NCI-H2196 (cell line): ENCODE results near the gene INAFM1.
"Not testable (repeated sequence)": the region's sequence is repeated elsewhere in the genome, so short reads cannot be mapped to it uniquely, and the experiment has no call there.

Experiments
- DNase-seq: peaks from one replicate; lab custom pipeline; 2025; ENCODE audit not compliant: unreplicated experiment; lab: John Stamatoyannopoulos, UW

The INAFM1 gene

DNA sequence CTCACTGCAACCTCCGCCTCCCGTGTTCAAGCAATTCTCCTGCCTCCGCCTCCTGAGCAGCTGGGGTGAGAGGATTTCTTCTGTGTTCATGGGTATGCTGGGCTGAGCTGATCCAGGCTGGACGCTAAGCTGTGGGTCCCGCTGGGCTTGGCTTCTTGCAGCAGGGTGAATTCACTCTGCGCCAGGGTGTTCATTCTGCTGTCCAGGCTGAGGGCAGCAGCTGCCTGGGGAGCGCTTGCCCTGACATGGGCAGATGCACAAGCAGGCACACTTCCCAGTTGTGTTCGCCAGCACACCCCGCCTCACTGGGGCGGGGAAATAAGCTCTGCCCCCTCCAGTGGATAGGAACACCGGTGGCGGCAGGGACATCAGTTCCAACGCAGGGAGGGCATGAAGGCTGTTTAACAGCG is 7.3 kb upstream of the INAFM1 start:
- peak; percentile 53 for DNase-seq

DNA sequence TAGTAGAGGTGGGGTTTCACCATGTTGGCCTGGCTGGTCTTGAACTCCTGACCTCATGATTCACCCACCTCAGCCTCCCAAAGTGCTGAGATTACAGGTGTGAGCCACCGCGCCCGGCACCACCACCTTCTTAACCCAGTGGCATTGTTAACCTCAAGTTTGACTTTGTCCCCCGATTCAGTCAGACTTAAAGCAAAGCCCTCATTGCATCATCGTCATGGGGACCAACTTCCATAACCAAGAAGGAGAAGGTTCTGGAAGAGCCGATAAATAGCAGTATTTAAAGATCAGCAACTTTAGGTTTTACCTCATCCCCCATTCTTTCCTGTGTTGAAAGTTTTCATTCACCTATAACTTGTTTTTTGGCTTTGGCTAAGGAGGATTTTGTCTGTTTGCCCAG is 6.7 kb upstream of the INAFM1 start:
- no peak for DNase-seq

DNA sequence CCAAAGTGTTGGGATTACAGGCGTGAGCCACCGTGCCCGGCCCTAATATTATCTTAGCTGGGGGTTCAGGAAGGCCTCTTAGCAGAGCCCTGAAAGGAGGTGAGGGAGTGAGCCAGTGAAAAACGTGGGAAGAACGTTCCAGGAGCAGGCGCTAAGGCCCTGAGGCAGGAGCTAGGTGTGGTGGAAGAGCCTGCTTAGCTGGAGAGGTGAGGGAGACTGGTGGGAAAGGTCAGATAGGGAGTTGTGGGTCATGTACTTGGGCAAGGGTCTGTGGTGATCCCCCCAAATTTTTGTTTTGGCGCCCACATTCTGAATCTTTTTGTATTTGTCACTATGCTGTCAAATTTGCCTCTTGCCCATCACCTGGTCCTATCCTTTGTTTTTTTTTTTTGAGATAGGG is 5.1 kb upstream of the INAFM1 start:
- DNase-seq, result no peak

DNA sequence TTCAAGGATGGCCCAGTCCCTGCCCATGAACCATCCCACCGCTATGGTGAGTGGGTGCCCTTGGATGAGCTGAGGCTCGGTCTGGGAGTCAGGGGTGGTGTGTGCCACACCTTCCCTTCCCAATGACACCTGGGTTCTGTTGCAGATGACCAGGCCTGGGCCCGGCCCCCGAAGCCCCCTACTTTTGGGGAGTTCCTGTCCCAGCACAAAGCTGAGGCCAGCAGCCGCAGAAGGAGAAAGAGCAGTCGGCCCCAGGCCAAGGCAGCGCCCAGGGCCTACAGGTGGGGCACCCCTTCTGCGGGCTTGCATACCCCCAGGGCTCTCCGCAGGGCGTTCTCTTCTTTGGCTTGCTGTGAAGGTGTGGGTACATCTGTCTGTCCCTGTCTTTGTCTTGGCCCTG is 4.3 kb upstream of the INAFM1 start:
- no peak for DNase-seq

DNA sequence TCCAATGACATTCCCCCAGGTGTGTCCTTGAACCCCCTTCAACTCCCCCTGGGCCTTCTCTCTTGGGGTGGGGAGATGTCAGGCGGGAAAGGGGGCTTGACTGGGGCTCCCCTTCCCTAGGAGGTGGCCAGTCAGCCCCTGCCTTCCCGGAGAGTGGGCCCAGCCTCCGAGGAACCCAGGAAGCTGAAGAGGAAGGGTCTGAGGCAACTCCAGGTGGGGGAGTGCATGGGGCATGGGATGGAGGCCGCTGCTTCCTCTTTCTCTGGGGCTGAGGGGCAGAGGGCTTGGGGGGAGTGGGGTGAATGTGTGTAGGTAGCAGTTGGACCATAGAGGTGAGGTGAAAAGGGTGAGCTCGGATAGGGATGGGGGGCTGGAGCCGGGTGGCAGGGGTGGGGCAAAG is 2.7 kb upstream of the INAFM1 start:
- no peak for DNase-seq

DNA sequence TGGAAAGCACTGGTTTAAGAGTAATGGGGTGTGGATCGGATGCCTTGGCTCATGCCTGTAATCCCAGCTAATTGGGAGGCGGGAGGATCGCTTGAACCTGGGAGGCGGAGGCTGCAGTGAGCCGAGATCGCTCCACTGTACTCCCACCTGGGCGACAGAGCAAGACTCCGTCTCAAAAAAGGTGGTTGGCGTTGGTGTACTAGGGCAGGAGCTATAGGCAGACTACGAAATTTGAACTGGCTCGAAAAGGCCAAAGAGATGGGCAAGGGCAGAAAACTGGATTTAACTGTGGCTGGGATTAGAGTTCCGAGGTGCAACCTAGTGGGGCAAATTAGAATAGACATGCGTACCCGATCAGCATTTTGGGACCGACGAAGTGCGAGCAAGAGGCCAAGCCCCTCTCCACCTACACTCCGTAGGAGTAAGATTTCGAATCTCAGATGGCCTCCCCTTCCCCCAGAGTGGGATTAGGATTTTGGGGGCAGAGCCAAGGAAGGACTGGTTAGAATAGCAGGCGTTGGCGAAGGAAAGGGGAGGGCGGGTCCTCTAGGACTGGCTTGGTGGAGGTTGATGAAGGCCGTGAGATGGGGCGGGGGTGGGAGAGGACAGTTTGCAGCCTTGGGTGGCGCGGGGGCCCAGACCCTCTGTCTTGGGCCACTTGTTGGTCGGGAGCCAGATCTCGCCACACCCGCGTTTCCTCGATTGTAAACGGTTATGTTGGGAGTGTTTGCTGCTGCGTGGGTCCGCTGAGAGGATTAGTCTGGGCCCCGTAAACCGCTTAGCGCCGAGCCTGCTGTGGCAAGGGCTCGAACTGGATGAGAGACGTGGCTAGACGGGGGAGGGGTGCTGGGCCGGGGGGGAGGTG is 2.0 kb upstream of the INAFM1 start:
- no peak for DNase-seq

DNA sequence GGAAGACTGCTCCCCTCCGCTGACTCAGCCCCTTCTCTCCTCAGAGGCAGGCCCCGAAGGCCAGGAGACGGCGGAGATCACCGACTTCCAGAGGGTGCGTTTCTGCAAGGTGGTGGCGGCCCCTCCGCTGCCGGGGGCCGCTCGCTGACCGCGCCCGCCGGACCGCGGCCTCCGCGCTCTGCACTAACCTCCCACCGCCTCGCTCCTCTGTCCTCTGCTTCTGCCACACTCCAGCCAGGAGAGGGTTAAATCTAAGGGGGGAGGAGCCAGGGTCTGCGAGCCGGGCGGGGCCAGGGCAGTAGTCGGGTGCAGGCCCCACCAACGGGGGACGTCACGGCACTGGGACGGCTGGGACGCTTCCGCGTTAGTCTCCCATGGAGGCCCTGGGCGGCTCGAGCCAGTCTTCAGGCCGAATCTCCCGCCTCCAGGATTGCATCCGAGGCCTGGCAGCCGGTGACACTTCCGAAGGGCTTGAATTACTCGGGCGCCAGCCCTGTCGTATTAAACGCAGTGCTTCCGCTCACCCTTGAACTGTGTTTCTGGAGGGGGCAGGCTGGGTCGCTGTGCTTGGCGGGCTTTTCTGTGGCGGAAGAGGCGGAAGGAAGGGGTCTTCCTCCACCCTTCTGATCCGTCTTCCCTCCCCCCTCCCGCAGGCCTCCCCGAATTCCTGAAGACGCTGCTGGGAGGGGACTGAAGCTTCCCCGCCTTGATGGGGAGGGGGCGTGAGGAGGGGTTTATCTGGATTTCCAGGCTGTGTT is 1.2 kb upstream of the INAFM1 start:
- DNase-seq, result peak; percentile 93

DNA sequence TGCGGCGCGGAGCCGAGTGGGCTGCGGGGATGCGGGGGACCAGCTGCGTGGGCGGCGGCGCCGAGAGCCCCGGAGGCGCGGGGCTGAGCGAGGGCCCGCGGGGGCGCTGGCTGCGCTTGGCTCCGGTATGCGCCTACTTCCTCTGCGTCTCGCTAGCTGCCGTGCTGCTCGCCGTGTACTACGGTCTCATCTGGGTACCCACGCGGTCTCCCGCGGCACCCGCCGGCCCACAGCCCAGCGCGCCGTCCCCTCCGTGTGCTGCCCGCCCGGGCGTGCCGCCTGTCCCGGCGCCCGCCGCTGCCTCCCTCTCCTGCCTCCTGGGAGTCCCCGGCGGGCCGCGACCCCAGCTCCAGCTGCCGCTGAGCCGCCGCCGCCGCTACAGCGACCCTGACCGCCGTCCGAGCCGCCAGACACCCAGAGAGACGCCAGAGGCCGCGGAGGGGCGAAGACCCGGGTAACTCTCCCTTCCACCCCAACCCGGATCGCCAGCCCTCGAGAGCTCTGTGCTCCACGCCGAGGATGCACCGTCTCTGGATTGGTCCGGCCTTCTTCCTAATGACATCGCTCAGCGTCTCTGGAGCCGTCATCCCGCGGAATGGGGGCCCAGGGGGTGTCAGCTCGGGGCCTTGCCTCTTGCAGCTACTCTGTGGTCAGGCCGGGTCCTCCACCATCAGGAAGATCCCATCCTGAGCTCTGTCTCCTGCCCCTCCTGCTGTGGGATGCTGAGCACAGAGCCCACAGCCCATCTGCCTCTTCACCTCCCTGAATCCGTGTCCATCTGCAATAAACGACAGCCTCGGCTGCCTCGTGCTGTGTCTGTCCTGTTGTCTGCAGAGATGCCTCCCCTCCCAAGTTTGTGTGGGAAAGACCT is 441 bp downstream of the INAFM1 start:
- no peak for DNase-seq

DNA sequence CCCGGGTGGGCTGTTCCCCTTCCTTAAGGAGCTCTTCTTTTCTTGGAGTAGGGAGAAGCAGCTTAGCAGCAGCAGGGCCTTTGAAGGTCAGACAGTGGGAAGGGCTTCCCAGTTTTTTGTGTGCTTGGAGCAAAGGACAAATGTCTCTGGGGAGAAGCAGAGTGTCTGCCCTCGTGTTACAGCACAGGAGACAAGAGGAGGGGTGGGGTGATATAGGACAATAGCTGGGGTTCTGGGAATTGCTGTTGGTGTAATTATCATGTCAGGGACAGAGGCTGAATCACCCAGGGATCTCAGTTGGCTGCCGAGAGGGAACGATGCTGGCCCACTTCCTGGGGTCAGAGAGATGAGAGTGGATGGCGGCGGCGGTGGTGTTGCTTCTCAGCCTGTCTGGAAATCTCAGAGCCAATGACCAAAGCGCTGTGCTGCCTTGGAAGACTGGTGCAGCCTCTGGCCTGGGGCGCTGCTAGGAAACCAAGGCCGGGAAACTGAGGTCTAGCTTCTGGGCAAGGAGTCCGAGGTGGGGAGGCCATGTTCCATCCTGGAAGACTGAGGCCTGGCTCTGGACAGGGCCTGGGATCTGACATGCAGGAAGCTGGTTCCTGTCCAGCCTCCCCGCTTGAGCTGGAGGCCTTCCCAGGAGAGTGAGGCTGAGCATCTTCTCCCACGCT is 1.2 kb downstream of the INAFM1 start:
- DNase-seq, result no peak

DNA sequence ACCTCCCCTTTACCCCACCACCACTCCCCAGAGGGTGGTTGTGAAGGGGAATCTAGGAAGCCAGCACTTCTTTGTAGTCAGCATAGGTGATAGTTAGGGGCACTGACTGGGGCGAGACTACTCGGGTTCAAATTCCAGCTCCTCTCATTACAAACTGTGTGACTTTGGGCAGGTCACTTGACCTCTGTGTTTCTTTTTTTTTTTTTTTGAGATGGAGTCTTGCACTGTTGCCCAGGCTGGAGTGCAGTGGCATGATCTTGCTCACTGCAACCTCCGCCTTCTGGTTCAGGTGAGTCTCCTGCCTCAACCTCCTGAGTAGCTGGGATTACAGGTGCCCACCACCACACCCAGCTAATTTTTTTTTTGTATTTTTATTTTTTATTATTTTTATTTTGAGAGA is 1.8 kb downstream of the INAFM1 start:
- DNase-seq, result not testable (repeated sequence)

DNA sequence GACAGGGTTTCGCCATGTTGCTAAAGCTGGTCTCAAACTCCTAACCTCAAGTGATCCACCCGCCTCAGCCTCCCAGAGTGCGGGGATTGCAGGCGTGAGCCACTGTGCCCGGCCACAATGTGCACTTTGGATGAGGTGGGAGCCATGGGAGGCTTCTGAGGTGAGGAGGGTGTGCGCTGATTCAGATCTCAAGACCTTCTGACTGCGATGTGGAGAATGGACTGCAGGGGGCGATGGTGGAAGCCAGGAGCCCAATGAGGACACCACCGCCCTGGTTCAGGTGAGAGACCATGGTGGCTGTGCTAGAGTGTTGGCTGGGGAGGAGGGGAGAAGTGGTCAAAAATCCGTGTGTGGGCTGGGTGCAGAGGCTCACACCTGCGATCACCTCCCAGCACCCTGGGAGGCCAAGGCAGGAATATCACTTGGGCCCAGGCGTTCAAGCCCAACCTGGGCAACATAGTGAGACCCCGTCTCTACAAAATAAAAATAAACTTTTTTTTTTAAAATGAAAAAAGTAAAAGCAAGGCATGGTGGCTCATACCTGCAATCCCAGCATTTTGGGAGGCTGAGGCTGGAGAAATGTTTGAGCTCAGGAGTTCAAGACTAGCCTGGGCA is 5.6 kb downstream of the INAFM1 start:
- DNase-seq, result peak; percentile 33

DNA sequence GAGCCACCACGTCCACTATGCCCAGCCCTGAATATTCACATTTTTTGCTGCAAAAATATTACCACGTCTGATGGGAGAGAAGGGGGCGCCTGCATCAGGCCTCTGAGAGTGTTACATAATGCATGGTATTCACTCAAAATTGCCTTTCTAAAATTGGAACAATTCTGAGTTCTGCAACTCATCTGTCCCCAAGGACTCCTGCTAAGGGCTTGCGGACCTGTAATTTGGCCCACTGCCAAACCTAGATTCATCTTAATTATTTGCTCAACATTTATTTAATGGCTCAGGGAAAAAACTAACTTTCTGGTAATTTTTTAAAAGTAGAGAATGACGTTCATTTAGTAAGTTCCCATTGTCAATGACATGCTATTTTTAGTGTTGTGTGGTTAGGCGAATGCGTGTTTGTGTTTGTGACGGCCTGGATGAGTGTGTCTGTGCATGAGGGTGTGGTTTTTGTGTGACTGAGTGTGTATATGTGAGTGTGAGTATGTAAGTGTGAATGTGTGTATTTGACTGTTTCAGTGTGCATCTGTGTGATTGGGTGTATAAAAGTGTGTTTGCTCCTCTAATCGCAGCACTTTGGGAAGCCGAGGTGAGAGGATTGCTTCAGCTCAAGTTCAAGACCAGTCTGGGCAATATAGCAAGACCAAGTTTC is 8.8 kb downstream of the INAFM1 start:
- no peak for DNase-seq

DNA sequence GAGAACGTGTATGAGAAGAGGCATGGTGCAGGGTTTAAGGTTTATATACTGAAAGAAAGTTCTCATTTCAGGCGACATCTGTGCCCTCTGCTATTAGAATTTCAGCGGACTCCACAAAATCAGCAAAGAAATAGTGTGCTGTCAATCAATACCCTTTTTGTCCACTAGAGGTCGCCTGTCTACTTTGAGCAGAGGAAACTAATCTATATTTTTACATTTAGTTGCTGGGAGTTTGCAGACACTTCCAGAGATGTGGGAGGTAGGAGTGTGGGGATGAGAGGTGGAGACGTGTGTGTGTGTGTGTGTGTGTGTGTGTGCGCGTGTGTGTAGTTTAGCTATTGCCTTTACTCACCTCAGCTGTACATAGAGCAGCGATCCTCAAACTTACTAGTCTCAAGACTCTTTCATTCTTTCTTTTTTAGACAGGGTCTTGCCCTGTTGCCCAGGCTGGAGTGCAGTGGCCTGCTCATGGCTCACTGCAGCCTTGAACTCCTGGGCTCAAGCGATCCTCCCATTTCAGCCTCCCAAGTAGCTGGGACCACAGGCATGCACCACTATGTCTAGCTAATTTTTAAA is 9.7 kb downstream of the INAFM1 start:
- peak; percentile 74 for DNase-seq

DNA sequence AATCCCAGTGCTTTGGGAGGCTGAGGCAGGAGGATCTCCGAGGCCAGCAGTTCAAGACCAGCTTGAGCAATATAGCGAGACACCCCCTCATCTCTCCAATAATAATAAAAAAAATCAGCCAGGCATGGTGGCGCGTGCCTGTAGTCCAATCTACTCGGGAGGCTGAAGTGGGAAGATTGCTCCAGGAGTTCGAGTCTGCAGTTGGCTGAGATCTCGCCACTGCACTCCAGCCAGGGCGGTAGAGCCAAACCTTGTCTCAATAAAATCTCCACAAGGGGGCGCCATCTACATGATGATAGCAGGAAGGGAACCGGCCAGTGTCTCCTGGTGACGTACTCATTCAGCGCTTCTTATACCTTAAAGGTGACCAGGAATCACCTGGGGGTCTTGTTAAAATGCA is 21.4 kb downstream of the INAFM1 start:
- peak; percentile 93 for DNase-seq

DNA sequence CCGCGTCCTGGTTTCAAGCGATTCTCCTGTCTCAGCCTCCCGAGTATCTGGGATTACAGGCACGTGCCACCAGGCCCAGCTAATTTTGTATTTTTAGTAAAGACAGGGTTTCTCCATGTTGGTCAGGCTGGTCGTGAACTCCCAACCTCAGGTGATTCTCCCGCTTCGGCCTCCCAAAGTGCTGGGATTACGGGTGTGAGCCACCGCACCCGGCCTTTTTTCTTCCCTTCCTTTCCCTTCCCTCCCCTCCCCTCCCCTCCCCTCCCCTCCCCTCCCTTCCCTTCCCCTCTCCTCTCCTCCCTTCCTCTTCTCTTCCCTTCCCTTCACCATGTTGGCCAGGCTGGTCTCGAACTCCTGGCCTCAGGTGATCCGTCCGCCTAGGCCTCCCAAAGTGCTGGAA is 26.2 kb downstream of the INAFM1 start:
- not testable (repeated sequence) for DNase-seq

DNA sequence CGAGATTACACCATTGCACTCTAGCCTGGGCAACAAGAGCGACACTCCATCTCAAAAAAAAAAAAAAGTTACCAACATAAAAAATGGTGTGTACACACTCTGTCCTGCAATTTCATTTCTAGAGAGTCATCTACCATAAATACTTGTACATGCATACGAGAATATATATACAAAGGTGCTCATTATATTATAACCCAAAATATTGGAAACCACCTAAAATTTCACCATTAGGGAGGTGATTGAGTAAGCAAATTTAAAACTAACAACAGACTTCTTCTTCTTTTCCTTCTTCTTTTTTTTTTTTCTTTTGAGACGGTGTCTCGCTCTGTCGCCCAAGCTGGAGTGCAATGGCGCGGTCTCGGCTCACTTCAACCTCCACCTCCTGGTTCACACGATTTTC is 27.6 kb downstream of the INAFM1 start:
- DNase-seq, result no peak

DNA sequence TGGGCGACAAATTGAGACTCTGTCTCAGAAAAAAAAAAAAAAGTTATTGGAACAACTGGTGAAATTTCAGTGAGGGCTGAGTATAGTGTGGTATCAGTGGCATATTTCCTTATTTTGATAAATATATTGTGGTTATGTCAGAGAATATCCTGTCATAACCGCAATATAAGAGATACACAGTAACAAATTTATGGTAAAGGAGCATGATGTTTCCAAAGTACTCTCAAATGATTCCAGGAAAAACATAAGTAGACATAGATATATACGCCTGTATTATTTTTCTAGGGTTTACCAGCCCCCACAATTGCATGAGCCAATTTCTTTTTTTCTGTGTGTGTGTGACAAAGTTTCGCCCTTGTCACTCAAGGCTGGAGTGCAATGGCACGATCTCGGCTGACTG is 29.3 kb downstream of the INAFM1 start:
- no peak for DNase-seq

DNA sequence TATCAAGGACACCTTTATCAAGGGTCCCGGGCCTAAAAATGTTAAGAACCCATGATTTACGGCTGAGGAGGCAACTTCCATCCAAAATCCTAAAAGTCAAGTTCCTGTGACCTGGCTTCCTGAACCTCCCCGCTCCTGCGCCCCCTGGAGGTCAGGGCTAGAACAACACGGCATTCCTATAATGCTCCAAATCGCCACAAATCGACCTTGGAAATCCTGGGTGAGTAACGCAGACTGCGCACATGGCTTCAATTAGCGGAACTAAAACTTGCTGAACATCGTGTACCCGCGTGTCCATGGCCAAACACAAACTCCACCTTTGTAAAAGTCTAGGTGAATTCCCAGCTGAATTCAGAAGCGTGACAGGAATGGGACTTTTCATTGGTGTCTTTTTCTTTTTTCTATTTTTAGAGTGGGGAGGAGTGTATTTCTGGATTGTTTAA is 30.6 kb downstream of the INAFM1 start:
- peak; percentile 70 for DNase-seq

DNA sequence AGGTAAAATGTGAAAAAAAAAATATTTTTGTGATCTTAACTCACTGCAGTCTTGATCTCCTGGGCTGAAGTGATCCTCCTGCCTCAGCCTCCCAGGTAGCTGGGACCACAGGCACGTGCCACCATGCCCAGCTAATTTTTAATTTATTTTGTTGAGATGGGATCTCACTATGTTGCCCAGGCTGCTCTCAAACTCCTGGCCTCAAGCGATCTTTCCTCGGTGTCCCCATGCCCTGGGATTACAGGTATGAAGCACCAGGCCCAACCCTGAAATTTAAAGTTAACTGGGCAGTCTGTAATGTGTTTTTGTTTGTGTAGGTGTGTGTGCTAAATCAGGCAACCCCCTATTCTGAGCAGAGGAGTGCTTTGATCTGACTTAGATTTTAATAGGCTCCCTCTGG is 31.6 kb downstream of the INAFM1 start:
- DNase-seq, result no peak

DNA sequence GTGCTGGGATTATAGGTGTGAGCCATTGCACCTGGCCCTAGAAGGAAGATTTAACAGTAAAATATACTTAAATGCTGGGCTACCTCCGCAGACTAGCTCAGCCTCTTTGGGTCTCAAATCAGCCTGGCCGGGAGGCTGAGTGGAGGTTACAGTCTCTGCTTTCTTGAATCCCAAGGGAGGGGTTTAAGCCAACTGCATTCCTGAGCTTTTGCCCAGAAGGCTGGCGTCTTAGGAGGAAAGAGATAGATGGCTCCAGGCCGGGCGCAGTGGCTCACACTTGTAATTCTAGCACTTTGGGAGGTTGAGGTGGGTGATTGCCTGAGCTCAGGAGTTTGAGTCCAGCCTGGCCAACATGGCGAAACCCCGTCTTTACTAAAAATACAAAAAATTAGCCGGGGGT is 34.4 kb downstream of the INAFM1 start:
- no peak for DNase-seq
